Stimulated activated CD8-positive, alpha-beta memory T cell treated with anti-CD3 and anti-CD28 coated beads, Interleukin-15, amount 100 ng/mL, for 4 hours (primary cell): ENCODE measurements around the gene RGS12.

ENCODE experiments used
- DNase-seq, 2 donors: peaks; one replicate each; pipeline ENCODE4 v3.0.0-alpha.2; 2020; ENCODE audit warnings: low read depth in 2 of 2

Gene RGS12

DNA sequence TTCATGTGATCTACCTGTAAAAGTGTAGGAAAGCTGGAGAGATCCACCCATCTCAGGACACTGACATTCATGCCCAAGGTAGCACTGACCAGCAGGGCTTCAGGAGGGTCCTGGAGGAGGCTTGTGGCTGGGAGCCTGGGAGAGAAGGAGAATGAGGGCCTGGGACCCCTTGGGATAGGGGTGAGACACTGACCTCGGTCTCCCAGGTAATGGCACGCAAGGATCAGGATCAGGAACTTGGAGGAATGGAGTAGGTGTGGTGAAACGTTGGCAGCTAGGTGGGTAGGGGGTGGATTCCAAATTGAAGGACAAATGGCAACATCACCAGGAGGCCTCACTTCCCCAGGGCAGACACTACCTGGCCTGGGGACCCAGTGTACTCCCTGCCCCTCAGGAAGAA, 12.4 kb upstream of the RGS12 start:
- no peak for DNase-seq

GRCh38 chr4:3283483-3283882, 9.3 kb upstream of the RGS12 start:
- DNase-seq: no peak

- DNase-seq: no peak
Measured at GRCh38 chr4:3283916-3284315, 8.9 kb upstream of the RGS12 start.

DNA sequence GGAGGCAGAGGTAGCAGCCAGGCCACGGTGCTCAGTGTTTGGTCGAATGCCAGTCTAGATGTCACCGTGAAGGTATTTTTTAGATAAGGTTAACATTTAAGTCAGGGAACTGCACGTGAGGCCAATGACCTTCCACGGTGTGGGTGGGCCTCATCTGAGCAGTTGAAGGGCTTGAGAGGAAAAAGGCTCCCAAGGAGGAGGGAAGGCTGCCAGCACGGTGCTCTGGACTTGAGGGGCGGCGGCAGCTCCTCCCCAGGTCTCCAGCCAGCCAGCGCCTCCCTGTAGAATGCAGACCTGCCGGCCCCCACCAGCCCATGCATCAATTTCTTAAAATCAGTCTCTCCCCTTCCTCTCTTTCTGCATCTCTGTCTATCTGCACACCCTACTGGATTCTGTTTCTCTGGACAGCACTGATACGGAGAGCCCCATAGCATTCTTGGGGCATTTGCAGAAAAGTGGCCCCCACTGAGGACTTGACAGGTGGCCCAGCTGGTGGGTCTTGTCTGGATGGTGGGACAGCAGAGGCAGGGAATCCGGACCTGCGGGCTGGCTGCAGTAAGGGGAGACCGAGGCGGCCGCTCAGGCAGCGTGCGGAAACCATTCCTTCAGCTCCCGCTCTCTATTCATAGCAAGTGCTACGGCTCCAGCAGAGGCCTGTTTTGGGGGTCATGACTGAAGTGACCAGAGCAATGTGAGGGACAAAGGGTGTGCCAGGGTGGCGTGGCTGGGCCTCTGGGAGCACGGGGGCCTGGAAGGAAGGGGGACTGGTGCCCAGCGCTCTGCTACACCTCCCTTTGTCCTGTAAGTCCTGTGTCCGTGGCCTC, 7.9 kb upstream of the RGS12 start:
- no peak for DNase-seq

DNA sequence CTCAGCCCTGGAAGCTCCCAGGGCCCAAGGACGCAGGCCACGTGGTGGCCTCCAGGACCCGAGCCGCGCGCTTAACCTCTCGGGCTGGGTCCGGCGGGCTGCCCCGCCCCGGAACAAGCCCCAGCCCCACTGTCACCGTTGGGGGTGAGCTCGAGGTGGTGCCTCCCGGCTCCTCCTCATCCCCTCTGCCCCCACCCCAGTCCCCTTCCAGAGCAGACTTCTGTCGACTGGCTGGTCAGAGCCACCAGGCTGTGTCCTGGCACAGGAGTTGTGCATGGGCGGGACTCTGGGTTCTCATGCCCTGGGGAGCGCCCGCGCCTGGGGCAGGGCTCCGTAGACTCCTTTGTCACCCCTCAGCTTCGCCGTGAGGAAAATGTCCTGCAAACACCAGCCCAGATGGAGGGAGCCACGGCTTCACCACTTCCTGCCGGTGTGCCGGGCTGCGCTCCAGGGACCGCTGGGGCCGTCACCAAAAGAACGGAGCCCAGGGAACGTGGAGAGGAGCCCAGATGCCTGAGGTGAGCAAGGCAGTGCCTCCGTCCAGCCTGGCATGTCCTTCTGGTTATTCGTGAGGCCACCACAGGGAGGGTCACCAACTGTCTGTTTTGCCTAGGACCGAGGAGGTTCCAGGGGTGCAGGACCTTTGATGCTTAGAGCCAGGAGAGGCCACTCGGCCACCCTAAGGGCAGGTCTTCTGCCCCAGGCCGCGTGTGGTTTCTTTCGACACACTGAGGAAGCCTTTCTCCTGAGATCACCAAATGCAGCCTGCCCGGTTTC, 7.1 kb upstream of the RGS12 start:
- DNase-seq: no peak

- no peak for DNase-seq
Measured at GRCh38 chr4:3286335-3287175, 6.3 kb upstream of the RGS12 start.

GRCh38 chr4:3287271-3287971, 5.4 kb upstream of the RGS12 start:
- DNase-seq: no peak

DNA sequence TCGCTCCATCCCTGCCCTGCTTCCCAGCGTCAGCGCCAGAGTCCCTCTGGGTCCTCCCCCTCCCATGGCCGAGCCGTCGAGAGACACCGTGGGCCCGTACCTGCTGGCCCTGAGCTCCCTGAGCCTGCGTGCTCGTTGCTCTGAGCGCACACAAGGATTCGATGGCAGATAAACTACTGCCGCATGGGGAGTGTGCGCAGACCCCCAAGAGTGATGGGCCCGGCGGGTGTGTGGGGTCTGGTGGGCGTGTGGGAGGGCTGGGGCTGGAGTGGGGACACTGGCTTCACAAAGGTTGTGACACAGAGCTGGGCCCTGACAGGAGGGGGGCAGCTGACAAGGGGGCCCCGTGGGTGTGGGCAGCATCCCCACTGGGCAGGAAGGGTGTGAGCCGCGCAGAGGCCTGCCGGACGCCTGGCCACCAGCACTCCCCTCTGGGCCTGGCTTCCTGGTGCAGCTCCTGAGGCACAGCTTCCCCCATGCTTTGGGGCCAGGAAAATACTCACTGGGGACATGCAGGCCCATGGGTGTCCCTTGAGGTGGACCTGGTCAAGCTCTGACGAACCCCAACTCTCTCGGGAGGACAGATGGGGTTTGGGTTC, 4.8 kb upstream of the RGS12 start:
- no peak for DNase-seq

DNA sequence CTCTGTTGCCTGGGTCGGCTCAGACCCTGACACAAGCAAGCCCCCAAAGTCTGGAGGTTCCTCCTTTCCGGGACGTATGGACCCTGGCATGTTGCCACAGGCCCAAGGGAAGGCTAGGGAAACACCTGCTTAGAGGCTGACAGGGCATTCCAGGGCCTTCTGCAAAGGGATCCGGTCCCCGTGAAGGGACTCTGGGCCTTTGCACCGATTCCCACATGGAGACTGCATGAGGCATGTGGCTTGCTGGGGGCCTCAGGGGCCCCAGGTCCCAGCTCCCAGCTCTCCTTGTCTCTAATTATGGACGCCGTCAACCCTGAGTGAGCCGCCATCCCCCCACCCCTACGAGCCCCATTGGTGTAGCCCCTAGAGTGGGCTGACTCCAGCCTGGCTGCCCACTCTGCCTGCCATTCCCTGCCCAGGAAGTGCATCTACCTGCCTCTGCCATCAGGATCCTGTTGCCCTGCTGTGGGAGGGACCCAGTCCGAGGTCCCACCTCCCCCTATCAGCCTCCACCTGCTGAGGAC, 4.2 kb upstream of the RGS12 start:
- no peak for DNase-seq

DNA sequence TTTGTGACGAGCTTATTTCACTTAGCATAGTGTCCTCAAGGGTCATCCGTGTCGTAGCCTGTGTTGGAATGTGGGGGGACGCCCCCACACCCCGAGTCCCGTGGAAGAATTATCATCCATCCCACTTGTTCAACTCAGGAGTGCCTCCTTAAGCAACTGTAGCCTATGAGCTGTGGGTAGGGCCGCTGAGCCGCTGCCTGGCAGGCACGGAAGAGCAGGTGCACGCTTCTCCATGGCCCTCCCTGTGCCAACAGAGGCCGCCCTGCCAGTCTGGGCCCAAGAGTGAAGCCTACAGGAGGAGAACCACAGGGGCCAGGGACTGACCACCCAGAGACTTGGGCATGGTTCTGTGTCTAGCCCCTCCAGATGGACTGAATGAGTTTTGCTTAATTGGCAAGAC, 2.3 kb upstream of the RGS12 start:
- no peak for DNase-seq

DNA sequence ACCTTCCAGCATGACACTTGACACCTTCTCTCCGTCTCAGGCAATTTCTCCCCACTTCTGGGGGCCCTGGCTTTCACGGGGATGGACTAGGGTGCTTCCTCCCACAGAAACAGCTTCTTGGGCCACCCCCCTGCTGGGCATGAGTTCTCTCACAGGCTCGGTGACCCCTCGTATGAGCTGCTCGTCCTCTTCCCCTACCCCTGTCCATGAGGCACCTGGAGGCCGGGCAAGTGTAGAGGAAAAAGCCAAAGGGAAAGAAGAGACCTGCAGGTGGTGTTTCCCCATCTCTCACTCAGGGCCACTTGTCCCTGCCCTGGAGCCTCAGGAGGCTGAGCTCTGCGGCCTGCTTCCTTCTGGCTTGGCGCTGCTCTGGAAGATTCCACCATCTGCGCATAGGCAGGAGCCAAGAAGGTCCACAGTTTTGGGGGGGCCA, 1.9 kb upstream of the RGS12 start:
- no peak for DNase-seq

DNA sequence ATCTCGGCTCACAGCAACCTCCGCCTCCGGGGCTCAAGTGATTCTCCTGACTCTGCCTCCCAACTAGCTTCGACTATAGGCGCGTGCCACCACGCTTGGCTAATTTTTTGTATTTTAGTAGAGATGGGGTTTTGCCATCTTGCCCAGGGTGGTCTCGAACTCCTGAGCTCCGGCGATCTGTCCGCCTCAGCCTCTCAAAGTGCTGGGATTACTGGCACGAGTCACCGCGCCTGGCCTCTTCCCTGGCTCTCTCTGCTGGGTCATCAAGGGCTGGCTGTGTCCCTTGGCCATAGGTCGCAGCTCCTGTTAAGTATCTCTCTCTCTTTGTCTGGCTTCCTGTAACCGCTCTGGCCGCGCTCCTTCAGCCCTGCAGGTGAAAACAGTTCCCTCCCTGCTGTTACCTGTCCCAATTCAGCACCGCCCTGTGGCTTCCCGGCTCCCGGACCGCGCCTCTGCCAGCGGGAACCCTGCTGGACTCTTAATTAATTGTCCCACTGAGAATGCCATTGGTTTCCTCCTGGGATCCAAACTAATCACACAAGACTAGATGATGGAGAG, 1.3 kb upstream of the RGS12 start:
- no peak for DNase-seq

DNA sequence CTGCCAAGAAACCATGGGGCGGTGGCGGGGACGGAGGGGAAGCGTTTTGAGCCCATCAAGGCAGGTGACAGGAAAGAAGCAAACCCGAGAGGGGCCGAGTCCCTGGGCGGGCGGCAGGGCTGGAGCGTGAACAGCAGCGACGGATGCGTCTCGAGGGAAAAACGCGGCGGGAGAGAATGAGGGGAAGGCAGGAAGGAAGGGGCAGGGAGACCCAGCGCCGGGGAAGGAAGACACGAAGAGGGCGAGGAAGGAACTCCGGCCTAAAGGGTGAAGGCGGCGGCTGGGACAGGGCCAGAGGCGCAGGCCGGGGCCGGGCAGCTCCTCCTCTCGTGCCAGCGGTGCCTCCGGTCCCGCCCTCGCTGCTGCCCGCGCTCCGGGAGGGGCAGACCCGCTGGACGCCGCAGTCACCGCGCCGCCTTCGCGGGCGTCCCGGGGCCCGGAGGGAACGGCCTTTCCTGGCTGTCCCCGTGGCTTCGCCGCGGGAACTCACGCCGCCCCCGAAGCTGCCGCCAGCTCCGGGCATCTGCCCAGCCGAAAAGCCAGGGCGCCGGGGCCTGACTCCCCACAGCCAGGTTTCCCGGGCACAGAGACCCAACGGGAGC, 751 bp upstream of the RGS12 start:
- DNase-seq: no peak

DNA sequence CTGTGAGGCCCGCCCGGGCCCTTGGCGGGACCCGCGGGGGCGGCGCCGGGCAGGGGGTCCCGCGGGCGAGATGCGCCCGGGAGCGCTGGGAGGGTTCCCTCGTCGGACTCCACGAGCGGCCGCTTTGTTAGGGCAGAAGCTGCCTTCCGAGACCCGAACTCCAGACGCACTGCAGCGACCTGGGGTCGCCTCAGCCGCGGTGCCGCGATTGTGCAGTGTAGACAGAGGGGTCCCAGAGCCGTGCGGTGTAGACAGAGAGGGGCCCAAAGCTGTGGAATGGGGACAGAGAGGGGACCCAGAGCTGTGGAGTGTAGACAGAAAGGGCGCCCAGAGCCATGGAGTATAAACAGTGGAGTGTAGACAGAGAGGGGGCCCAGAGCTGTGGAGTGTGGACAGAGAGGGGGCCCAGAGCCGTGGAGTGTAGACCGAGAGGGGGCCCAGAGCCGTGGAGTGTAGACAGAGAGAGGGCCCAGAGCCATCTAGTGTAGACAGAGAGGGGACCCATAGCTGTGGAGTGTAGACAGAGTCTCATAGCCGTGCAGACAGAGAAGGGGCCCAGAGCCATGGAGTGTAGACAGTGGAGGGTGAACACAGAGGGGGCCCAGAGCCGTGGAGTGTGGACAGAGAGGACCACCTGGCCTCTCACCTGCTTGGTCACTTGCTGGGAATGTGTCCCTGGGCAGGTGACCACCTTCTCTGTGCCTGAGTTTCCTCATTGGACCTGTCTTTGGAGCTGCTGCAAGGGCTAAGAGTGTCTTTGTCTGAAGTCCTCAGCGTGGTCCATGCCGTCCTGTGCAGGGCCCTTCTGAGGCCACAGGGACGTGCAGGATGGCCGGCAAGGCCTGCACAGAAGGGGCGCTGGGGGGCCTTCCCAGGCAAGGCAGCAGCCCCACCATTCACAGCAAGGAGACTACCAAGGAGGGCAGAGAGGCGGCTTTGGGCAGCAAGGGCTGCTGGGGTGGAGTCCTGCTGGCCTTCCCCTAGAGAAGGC, 875 bp downstream of the RGS12 start:
- no peak for DNase-seq

DNA sequence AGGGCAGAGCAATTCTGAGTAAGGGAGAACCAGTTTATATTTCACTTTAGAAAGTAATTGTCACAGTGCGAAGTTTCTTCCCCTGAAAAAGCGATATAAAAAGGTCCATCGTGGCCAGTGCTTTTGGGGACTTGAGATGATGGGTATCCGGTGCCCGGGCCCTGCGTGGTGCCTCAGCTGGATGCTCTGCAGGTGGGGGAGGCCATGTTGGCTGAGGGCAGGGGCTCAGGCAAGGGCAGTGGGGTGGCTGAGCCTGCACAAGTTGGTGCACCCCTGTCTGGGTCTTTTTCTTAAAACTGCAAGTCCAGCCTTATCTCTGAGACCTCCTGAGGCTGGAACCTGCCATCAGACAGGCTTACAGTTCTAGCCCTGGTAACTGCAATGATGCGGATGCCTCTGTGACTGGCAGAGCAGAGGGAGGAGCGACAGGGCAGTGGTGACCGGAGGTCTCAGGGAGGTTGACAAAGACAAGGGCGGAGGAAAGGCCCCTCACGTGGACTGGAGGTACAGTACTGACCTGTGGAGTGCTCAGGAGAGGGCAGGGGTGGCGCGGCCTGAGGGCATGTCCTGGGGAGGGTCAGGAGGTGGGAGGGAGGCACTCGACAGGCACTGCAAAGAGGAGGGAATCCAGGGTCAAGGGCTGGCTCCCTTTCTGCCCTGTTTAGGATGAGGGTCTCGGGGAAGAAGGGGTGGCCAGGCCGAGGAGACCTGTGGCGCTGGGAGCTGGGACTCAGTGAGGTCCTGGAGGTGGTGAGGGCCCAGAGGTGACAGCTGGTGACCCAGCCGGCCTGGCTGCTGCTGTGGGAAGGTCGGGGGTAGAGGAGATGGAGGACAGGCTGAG, 1.8 kb downstream of the RGS12 start:
- DNase-seq: no peak

- DNase-seq: no peak
Measured at GRCh38 chr4:3295837-3296624, 3.2 kb downstream of the RGS12 start.

DNA sequence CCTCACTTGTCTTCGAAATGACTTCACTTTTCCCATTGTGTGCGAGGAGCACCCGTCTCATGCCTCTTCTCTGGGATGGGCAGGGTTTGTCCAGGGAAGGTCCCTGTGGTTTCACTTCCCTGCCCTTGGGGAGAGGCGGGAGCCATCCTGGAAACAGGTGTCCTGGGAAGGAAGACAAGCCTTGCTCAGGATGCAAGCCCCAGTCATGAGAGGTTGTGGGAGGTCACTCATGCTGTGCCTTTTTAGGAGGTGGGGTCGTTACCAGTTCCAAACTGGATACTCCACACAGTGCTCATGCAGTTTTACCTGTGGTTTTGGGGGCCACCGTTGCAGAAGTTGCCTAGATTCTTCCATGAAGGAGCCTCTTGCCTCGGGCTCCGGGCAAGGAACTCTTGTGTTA, 3.8 kb downstream of the RGS12 start:
- DNase-seq: no peak
